Left ventricle myocardium superior (tissue), 1 donor: ENCODE results near the gene EI24. TPM values are rescaled to one million over a fixed set of nuclear protein-coding genes. Genes with fewer than 3 reads are reported as not detected.
"Not testable (repeated sequence)": the region's sequence is repeated elsewhere in the genome, so short reads cannot be mapped to it uniquely, and the experiment has no call there.

Source experiments
- ATAC-seq: fragments of 200-7000 bp; cut with Tn5 transposase; one replicate; pipeline ENCODE4 v1.9.1; 2020; ENCODE audit warnings: mild to moderate bottlenecking, moderate library complexity
- DNase-seq: peaks from one replicate; pipeline ENCODE4 v3.0.0-alpha.2; 2020
- intact Hi-C: fragments of 100-400 bp; cut with micrococcal nuclease; formaldehyde crosslinking; loops from one replicate; pipeline ENCODE4 v1.11.0; 2022
- long read RNA-seq: library from polyadenylated mRNA; unstranded; transcript quantifications from one replicate; pipeline ENCODE4 v2.0.0, GENCODE V29; 2021
- total RNA-seq: library from RNA; stranded (reverse); fragmentation: NEBNext Ultra II Directional; extraction: Animal tissue kit (Norgen Biotek cat#: 25700); gene quantifications from one replicate; pipeline ENCODE4 v1.2.1, GENCODE V29; 2021
- donor health status: DM: no; HTN: yes; CAD: no; lungs with severe emphysema.

EI24 gene
- total RNA-seq: 63.0 TPM
- long read RNA-seq, transcript EI24-204 (10 exons, 1,625 nt): minor isoform, 9 of 108 reads
- long read RNA-seq, transcript EI24-201 (11 exons, 2,455 nt): major isoform, 80 of 108 reads
- long read RNA-seq, partial matches to known transcripts: 7 of 108 reads
- long read RNA-seq, other reads (novel, unspliced or antisense): 11 of 108 reads

DNA sequence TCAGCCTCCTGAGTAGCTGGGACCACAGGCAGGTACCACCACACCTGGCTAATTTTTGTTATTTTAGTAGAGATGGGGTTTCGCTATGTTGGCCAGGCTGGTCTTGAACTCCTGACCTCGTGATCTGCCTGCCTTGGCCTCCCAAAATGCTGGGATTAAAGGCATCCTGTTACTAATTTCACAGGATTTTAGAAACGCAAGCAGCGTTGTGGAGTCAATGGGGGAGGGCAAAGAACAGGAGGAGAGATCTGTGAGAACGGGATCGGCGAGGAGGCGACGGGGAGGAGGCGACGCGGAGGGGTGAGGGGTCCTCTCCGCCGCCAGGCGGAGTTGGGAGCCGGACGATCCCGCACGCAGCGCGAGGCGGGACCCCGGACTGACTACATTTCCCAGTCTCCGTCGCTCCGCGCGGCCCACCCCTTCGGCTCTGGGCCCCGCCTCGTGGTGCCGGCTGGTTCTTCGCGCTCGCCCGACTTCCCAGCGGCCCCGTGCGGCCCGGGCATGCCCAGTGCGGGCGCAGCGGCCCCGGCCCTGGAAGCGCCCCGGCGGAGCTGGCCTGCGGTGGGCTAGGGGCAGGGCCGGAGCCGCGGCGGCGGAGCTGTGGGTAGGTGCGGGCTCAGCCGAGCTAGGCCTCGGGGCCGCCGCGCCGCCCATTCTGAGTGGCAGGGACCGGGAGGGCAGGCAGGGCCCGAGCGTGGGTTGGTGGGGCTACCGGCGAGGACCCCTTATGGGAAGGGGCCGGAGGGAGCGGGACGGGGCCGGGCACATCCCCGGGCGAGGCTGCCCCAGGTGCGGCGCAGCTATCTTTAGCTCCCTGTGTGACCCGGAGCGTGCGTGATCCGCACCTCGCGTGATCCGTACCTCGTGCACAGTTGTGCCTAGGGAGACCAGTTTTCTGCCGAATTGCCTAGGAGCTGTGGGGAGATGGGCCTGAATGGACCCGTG, at the start of gene EI24:
EI24 (plus strand) TSS at position 508 of the 945 bp plus-strand sequence. CDS start 3,051 bp downstream, outside the sequence.
- intact Hi-C loops: no loop called here
- ATAC-seq: peak; percentile 100
- peak; percentile 97 for DNase-seq

DNA sequence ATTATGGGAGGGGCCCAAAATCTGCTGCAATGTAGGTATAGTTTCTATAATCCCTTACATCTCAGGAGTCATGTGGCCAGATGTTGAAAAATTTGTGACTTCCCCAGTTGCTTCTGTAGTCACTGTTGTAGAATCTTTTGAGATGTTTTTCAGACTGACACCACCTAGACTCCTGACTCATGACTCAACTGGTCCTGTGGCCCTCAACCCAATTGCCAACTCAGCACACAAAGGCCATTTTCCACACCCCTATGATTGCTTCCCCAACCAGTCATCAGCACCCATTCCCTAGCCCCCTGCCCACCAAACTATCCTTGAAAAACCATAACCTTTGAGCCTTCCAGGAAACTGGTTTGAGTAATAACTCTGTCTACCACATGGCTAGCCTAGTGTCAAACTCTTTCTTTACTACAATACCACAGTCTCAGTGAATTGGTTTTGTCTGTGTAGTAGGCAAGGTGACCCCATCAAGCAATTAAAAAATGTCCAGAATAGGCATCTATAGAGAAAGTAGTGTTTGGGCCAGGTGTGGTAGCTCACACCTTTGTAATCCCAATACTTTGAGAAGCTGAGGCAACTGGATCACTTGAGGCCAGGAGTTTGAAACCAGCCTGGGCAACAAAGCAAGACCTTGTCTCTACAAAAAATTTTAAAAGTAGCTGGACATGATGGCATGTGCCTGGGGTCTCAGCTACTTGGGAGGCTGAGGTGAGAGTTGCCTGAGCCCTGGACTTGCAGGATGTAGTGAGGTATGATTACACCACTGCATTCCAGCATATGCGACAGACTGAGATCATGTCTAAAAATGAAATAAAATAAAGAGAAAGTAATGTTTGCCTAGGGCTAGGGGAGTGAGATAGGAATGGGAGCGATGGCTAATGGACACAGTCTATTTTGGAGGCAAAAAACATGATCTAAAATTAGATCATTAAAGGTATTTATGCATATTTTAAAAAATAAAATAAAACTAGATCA, 49.1 kb upstream of the EI24 start:
- no peak for ATAC-seq
- no peak for DNase-seq
- intact Hi-C loops: no loop called here

DNA sequence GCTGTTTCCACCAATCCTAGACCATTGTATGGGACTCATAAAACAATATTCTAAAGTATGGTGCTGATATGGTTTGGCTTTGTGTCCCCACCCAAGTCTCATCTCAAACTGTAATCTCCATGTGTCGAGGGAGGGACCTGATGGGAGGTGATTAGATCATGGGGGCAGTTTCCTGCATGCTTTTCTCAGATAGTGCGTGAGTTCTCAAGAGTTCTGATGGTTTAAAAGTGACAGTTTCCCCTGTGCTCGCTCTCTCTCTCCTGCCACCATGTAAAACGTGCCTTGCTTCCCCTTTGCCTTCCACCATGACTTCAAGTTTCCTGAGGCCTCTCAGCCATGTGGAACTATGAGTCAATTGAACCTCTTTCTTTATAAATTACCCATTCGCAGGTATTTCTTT, 44.0 kb upstream of the EI24 start:
- DNase-seq: no peak
- ATAC-seq: no peak
- intact Hi-C loops: no loop called here

DNA sequence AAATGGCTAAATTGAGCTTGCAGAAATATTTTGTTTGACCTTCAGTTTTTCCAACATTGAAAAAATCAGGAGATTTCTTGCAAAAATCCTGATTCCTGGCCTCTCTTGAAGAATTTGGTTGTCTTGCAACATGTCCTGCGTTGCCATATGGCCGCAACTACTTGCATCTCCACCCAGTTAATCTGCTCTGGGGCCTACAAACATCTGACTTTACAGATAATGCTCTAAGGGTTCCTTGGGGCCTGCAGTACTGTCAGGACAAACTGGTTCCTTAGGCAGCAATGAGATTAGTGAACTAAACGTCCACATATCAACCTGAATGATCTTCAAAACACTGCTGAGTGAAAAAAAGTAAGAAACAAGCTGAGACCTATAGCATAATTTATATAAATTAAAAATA, 36.6 kb upstream of the EI24 start:
- ATAC-seq: no peak
- intact Hi-C loops: no loop called here
- no peak for DNase-seq

DNA sequence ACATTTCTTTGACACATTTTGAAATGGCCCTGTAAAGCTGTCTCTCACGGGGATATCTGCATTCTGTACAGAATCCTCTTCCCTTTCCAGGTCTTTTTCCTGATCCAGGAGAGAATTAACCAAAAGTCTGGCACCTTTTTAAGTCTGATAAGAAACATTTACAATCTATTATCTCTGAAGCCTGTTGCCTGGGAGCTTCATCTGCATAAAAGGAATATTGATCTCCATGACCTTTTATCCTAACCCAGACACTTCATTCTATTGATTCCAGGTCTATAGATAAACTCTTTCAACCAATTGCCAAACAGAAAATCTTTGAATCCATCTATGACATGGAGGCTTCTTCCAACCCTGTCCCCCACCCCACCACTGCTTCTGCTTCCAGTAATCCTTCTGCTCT, 33.7 kb upstream of the EI24 start:
- intact Hi-C loops: no loop called here
- ATAC-seq: no peak

DNA sequence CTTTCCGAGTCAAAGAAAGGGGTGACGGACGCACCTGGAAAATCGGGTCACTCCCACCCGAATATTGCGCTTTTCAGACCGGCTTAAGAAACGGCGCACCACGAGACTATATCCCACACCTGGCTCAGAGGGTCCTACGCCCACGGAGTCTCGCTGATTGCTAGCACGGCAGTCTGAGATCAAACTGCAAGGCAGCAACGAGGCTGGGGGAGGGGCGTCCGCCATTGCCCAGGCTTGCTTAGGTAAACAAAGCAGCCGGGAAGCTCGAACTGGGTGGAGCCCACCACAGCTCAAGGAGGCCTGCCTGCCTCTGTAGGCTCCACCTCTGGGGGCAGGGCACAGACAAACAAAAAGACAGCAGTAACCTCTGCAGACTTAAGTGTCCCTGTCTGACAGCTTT, 32.4 kb upstream of the EI24 start:
- intact Hi-C loops, ATAC-seq, DNase-seq: not testable (repeated sequence)

More for the DNA sequence above, 33.7 kb upstream of the EI24 start:
- DNase-seq: no peak

DNA sequence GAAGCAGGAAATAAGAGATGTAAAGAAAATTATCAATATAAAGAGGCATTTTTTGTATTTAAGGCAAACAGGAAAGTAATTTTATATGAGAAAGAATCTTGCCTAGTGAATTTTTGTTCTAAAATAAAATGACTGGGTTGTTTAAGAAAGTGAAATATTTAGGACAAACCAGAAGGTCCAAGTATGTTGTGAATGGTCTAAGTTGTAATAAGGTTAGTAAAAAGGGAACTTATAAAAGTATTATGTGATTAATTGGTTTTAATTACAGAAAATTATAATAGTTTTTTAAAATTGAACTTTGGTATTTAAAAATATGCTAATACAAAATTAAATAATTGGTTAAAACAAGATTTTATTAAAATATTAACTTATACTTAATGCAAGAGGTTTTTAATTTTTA, 26.6 kb upstream of the EI24 start:
- ATAC-seq: no peak
- DNase-seq: no peak
- intact Hi-C loops: no loop called here

DNA sequence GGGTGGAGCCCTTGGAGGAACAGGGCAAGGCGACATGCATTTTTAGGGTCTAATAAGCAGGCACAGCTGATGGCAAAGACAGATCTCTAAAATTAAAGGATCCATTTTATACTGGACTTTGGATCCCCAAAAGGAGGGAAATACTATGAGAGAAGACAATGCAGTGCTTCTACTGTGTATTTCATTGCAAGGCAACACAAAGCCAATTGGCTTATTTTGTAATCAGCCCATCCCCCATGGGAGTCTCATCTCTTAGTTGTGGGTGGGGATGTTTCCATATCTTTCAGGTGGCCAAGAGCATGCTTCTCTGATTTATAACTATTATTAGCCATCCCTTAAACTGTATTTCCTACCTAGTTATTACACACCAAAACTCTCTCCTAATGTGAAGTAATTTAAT, 18.5 kb upstream of the EI24 start:
- ATAC-seq (no peak), DNase-seq (no peak)
- intact Hi-C loops: no loop called here

DNA sequence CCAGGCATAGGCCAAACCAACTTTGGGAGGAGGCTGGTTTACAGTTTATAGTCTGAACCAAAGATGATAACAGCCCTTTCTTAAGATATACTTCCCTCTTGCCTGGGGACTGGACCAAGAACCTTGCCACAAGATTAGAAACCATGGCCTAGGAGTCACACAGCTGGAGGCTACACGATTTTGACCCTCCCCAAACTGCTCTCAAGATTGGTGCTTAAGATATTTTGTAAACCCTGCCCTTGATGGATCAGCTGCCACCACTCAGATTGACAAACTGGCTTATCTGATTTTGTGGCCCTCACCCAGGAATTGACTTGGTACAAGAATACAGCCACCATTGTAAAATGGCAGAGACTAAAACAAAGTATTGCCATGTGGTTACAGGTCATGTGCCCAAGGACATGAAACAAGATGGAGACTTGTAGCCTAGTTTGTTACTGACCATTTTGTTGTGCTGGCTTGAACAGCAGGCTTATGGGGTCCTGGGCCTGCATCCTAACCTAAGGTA, 17.4 kb upstream of the EI24 start:
- intact Hi-C loops: no loop called here
- DNase-seq (no peak), ATAC-seq (no peak)

DNA sequence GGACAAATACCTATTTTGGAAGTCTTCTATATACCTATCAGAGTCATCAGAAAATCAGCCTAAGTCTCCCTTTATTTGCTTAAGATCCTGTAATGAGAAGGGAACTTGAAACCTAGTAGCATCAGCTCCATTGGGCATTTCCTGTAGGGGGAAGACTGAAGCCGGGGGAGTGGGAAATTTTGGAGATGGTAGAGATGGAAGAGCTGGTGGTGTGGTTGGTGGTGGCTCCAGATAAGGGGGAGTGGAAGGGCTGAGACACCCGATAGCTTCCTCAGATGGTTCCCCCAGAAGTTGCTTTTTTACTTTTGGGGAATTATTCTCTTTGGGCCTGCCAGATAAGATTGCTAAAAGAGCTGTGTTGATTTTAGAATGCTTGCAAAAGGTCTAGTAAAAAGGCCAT, 16.4 kb upstream of the EI24 start:
- intact Hi-C loops: no loop called here
- no peak for DNase-seq
- no peak for ATAC-seq

DNA sequence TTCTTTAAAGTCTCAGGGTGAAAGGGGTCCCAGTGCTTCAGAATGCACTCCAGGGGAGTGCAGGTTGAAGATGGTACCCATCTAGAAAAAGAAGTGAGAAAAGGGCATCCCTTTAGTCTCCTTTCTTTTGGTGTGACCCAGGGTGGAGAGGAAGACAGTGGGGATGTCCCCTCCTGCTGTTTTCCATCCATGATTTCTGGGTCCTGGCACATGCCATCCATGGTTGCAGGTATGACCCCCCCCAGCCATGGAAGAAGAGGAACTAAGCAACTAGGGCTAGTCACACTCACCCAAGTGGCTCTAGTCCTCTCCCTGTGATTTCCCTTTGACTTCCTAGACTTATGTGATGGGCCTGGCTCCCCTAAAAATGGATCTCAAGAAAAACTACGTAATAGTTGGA, 15.9 kb upstream of the EI24 start:
- no peak for ATAC-seq
- intact Hi-C loops: no loop called here

DNA sequence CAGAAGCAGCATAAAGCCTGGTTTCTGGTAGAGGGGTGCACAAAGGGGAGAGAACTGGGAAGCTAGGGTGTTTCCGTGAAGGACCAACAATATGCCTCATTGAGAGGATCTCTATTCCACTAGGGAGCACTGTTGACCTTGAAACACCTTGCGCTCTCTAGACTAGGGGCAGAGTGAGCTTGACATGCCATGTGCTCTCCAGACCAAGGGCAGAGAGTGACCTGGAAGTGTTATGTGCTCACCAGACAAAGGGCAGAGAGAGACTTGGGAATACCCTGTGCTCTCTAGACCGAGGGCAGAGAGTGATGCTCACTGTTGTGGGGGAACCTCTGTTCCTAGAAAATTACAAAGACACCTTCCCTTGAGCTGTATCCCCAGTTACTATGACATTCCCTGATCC, 15.2 kb upstream of the EI24 start:
- ATAC-seq (no peak), DNase-seq (no peak)
- intact Hi-C loops: no loop called here

More for the DNA sequence above, 15.9 kb upstream of the EI24 start:
- no peak for DNase-seq

DNA sequence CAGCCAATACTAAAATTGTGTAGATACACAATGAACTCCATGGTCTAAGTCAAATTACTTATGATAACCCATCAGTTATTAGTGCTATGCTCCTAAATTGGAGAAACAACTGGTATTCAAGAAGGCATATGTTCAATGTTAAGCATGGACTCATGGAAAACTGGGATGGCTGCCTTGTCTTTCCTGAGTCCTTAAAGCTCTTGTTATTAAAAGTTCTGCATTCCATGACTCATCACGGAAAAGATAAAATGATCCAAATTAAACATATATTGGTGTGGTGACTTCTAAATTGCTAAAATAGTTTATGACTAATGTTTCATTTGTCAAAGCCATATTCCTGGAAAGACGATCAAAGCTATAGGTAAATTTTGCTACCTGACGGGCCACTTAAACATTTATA, 9.4 kb upstream of the EI24 start:
- intact Hi-C loops: no loop called here
- no peak for ATAC-seq
- no peak for DNase-seq

DNA sequence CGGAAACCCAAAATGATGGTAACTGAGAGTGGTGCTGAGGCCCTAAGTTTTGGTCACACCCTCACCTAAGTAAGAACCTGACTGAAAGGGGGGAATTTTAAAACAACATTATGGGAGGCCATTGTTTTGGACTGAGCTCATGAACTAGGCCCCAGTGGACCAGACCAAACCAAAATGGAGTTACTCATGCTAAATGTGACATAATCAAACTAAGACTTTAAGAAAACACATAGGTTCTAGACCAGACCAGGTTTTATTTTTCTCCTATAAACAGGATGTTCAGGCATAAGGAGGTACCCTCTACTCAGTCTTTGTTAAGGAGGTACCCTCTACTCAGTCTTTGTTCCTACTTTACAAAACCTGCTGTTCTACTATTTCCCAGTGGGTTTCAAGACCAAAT, 7.4 kb upstream of the EI24 start:
- DNase-seq: no peak
- no peak for ATAC-seq
- intact Hi-C loops: no loop called here

DNA sequence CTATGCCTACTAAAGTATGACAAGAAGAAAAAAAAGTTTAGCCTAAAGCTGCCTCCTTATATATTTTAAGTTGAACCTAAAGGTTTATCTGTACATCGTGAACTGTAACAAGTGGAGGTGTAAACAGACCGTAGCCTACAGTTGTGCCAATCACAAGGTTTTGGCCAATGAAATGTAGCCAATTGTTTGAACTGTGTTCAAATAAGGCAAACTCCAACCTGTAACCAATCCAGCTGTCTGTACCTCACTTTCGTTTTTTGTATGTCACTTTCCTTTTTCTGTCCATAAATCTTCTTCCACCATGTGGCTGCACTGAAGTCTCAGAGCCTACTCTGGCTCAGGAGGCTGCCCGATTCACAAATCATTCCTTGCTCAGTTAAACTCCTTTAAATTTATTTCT, 6.8 kb upstream of the EI24 start:
- intact Hi-C loops: no loop called here
- ATAC-seq: no peak

DNA sequence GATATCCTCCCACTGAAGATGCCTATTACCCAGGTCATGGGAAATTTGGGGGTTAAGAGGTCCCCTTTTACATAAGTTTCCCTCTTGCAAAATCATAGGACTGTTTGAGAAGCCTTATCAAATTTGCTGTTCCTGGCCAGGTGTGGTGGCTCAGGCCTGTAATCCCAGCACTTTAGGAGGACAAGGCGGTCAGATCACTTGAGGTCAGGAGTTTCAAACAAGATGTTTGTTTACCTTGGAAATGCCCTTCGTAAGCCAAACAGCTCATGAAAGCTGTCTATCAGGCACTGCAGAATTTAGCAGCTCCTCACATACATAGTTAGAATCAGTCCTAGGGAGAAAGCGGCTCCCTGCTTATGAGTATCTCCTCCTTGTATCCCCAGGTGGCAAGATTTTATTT, 4.9 kb upstream of the EI24 start:
- intact Hi-C loops: no loop called here
- DNase-seq: no peak
- no peak for ATAC-seq

More for the DNA sequence above, 6.8 kb upstream of the EI24 start:
- DNase-seq: no peak

DNA sequence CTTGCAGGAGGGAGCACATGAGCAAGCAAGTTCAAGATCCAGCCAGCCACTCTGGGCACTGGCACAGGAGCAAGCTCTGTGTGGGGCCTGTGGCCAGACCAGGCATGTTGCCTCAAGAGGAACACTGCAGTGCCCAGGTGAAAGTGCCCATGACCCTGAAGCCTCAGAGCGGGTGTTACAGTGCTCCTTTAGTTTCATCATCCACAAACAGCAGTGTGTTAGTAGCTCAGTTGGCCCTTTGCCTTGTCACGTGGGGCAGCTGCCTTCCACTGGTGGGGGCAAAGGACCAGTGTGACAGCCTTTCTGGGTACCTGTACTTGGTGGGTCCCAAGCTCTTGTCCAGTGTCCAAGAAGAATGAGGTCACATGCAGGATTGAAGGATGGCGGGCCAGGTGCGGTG, 3.0 kb upstream of the EI24 start:
- intact Hi-C loops: no loop called here
- ATAC-seq: no peak
- no peak for DNase-seq

DNA sequence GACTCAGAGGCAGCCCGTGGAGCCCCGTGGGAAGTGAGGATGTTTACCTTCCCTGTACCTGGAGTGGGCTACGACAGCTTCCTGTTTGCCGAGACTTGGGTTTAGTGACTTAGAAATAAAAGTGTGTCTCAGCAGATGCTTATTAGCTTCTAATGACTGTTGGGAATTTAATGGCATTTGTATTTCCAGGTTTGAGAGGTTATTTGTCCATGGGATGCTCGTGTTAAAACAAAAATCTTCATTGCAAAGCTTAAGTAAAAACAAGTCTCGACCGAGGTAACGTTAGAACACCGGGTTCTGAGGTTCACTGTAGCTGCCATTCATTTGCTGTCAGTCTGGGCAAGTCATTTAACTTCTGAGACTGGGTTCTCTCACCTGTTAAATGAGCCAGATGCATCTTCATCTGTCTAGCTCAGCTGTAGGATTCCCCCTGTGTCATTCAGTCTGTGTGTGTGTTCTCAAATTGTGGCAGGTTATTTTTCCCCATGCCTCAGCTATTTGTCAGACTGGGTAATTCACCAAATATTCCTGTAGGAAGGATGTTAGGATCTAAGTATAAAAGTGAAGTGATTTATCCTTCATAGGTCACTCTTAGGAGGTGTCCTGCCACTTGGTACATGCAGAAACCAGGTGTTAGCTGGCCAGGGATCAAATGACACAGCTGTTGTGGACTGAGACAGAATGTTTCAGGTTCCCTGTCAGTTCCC, 791 bp downstream of the EI24 start:
- no peak for ATAC-seq
- no peak for DNase-seq
- intact Hi-C loops: no loop called here

DNA sequence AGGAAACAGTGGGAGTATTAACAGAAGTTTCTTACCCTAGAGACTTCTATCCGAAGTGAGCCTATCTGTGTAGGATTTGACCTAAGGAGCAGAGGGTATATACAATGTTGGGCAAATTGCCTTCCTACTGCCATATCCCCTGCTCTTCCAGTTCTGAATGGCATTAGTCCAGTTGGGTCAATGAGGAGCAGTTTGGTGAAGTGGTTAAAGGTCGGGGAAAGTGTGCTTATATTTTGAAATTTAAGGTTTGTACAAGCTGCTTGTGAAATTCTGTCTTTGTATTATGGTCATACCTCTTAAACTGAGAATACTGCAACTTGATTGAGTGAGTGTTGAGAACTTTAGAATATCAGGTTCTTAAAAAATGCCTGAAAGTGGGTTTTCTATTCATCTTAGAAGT, 1.7 kb downstream of the EI24 start:
- ATAC-seq (no peak), DNase-seq (no peak)
- intact Hi-C loops: no loop called here
